GM12864 (cell line): ENCODE results near the gene SET.

ENCODE experiments used
- DNase-seq: peaks from one replicate; pipeline ENCODE4 v3.0.0-alpha.2; 2011; ENCODE audit warnings: low read depth
- H3K4me3 ChIP-seq: 2 replicates; pipeline ENCODE4 v1.5.1; 2011; ENCODE audit warnings: mild to moderate bottlenecking, low read depth, low read length, control low read depth
- TF ChIP-seq, protein P1 (sequence below): IDR thresholded peaks from 2 replicates; pipeline ENCODE4 v1.5.1; 2011; ENCODE audit warnings: low read depth, mild to moderate bottlenecking, moderate library complexity, low read length, control low read depth, inconsistent platforms; ENCODE audit errors: missing control alignments

SET gene

DNA sequence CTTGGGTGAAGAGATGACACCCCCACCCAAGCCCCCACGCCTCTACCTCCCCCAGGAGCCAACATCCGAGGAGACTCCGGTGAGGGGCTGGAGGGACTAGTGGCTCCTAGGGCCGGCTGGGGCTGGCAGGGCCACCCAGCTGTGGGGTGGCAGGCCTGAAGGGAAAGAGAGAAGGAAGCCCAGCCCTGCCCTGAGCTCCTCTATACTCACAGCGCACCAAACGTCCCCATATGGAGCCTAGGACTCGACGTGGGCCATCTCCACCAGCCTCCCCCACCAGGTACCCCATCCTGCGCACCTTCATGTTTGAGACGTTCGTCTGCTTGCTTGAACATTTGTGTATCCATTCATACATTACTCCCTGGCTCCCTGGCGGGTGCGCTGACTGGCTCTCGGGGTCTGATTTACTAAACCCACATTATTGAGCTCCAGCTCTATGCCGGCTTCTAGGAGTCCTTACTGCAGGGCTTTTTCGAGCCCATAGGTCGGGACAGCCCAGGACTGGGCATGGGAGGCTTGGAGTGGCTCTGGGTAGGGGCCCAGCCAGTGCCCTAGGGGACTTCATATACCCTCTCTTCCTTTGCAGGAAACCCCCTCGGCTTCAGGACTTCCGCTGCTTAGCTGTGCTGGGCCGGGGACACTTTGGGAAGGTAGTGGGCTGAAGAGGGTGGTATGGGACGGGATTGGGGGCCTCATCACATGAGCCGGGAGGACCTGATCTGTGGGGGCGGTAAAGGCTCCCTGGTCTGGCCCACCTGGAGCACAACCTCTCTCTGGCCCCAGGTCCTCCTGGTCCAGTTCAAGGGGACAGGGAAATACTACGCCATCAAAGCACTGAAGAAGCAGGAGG is 25.8 kb downstream of the SET start:
- no peak for DNase-seq
- TF ChIP-seq, protein P1, sequence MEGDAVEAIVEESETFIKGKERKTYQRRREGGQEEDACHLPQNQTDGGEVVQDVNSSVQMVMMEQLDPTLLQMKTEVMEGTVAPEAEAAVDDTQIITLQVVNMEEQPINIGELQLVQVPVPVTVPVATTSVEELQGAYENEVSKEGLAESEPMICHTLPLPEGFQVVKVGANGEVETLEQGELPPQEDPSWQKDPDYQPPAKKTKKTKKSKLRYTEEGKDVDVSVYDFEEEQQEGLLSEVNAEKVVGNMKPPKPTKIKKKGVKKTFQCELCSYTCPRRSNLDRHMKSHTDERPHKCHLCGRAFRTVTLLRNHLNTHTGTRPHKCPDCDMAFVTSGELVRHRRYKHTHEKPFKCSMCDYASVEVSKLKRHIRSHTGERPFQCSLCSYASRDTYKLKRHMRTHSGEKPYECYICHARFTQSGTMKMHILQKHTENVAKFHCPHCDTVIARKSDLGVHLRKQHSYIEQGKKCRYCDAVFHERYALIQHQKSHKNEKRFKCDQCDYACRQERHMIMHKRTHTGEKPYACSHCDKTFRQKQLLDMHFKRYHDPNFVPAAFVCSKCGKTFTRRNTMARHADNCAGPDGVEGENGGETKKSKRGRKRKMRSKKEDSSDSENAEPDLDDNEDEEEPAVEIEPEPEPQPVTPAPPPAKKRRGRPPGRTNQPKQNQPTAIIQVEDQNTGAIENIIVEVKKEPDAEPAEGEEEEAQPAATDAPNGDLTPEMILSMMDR = no peak
- H3K4me3 ChIP-seq = no peak overlapping the region

DNA sequence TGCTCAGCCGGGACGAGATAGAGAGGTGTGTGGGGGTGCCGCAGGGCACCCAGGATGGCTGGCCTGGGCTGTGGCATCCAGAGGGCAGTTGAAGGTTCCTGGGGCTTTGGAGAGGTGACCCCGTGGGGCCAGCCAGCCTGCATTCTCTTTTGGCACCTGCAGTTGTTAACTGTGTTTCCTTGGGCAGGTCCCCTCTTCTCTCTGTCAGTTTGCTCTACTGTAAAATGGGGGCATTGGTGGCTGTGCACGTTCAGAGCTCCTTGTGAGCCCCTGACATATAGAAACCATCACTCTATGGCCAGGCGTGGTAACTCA is 26.4 kb downstream of the SET start:
- DNase-seq = no peak
- TF ChIP-seq, protein P1 = no peak
- H3K4me3 ChIP-seq = no peak overlapping the region

DNA sequence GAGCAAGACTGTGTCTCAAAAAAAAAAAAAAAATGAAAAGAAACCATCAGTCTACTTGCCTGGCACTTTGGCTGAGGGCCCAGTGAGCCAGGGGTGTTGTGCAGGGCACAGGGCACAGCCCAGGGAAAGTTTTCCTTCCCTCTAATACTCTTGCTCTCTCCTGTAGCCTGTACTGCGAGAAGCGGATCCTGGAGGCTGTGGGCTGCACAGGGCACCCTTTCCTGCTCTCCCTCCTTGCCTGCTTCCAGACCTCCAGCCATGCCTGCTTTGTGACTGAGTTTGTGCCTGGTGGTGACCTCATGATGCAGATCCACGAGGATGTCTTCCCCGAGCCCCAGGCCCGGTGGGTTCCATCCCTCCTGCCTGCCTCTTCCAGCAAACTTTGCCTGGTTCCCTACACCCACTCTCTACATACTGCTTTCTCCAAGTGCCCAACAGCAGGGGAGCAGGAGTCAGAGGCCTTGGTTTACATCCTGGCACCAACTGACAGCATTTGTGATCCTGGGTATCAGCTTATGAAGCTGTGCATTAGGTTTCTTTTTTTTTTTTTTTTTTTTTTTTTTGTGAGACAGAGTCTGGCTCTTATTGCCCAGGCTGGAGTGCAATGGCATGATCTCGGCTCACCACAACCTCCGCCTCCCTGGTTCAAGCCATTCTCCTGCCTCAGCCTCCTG is 27.7 kb downstream of the SET start:
- TF ChIP-seq, protein P1 = no peak
- no peak overlapping the region for H3K4me3 ChIP-seq
- DNase-seq = no peak

GRCh38 chr9:128718047-128718446 is 29.0 kb downstream of the SET start:
- DNase-seq = no peak
- H3K4me3 ChIP-seq = no peak overlapping the region
- TF ChIP-seq, protein P1 = no peak

- no peak for DNase-seq
- TF ChIP-seq, protein P1 = no peak
- H3K4me3 ChIP-seq = no peak overlapping the region
Measured at GRCh38 chr9:128718475-128718874, 29.5 kb downstream of the SET start.

DNA sequence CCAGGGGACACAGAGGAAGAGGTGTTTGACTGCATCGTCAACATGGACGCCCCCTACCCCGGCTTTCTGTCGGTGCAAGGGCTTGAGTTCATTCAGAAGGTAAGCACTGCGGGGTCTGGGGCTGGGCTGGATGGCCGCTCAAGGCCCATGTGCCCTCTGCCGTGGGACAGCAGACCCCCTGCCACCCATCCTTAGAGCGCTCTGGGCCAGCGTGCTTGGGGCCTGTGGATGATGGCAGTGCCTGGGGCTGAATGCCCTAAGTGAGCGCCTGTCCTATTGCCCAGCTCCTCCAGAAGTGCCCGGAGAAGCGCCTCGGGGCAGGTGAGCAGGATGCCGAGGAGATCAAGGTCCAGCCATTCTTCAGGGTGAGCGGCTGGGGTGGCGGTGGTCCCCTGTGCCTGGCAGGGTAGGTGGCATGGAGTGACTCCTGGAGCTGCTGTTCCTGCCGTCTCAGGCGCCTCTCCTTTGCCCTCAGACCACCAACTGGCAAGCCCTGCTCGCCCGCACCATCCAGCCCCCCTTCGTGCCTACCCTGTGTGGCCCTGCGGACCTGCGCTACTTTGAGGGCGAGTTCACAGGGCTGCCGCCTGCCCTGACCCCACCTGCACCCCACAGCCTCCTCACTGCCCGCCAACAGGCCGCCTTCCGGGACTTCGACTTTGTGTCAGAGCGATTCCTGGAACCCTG is 31.0 kb downstream of the SET start:
- DNase-seq = no peak
- H3K4me3 ChIP-seq = no peak overlapping the region
- TF ChIP-seq, protein P1 = no peak
